ENCODE data around the gene CCDC86. TPM values are rescaled to one million over a fixed set of nuclear protein-coding genes. Genes with fewer than 3 reads are reported as not detected.
A peak's percentile ranks its signal among the peaks of the same experiment; 100 is the strongest.

The CCDC86 gene
- total RNA-seq, 2 donors from 2014 or later: 13.5 to 23.8 TPM

GRCh38 chr11:60890696-60891095 is 48.8 kb downstream of the CCDC86 start:
- ATAC-seq (ENCODE audit: insufficient number of reproducible peaks, low FRiP score, low read depth) (no peak), DNase-seq (ENCODE audit: low spot score) (no peak)
- no peaks in the 10 kb centered on the region for H3K27me3 ChIP-seq (replicated peaks; ENCODE audit: insufficient read depth)
- no peaks in the 10 kb centered on the region for H3K9me3 ChIP-seq
- no peaks in the 10 kb centered on the region for H3K4me1 ChIP-seq (ENCODE audit: control insufficient read depth in 1 of 2, low read depth in 2 of 2)
- H3K27ac ChIP-seq: no peak overlapping the region
- H3K36me3 ChIP-seq: peaks cover 8% of the 10 kb centered on the region
- no peak overlapping the region for H3K4me3 ChIP-seq
- TF ChIP-seq CTCF (IDR thresholded peaks at IDR 0.05): no peak

GRCh38 chr11:60891103-60891741 is 49.3 kb downstream of the CCDC86 start:
- no peak for ATAC-seq (ENCODE audit: insufficient number of reproducible peaks, low FRiP score, low read depth)
- Histone ChIP-seq H3K9me3 (no peaks in the 10 kb centered on the region), H3K27ac (no peak overlapping the region), H3K36me3 (peaks cover 11% of the 10 kb centered on the region), H3K4me1 (ENCODE audit: control insufficient read depth in 1 of 2, low read depth in 2 of 2) (no peaks in the 10 kb centered on the region), H3K27me3 (replicated peaks; ENCODE audit: insufficient read depth) (no peaks in the 10 kb centered on the region), H3K4me3 (no peak overlapping the region)
- DNase-seq (ENCODE audit: low spot score): no peak
- TF ChIP-seq CTCF (IDR thresholded peaks at IDR 0.05): no peak

- no peaks in the 10 kb centered on the region for H3K9me3 ChIP-seq
- DNase-seq (ENCODE audit: low spot score) (no peak), ATAC-seq (ENCODE audit: insufficient number of reproducible peaks, low FRiP score, low read depth) (no peak)
- no peak overlapping the region for H3K4me3 ChIP-seq
- H3K4me1 ChIP-seq (ENCODE audit: control insufficient read depth in 1 of 2, low read depth in 2 of 2): no peaks in the 10 kb centered on the region
- peaks cover 41% of the 10 kb centered on the region for H3K36me3 ChIP-seq
- no peak for TF ChIP-seq CTCF (IDR thresholded peaks at IDR 0.05)
- no peaks in the 10 kb centered on the region for H3K27me3 ChIP-seq (replicated peaks; ENCODE audit: insufficient read depth)
- H3K27ac ChIP-seq: no peak overlapping the region
These were observed 53.8 kb downstream of the CCDC86 start for GRCh38 chr11:60895687-60896086.

- no peak for DNase-seq (ENCODE audit: low spot score)
- no peaks in the 10 kb centered on the region for H3K27me3 ChIP-seq (replicated peaks; ENCODE audit: insufficient read depth)
- ATAC-seq (ENCODE audit: insufficient number of reproducible peaks, low FRiP score, low read depth): no peak
- peaks cover 58% of the 10 kb centered on the region for H3K36me3 ChIP-seq
- no peak overlapping the region for H3K4me3 ChIP-seq
- TF ChIP-seq CTCF (IDR thresholded peaks at IDR 0.05): no peak
- H3K9me3 ChIP-seq: no peaks in the 10 kb centered on the region
- H3K27ac ChIP-seq: no peak overlapping the region
- no peaks in the 10 kb centered on the region for H3K4me1 ChIP-seq (ENCODE audit: control insufficient read depth in 1 of 2, low read depth in 2 of 2)
These were observed 55.6 kb downstream of the CCDC86 start for GRCh38 chr11:60897496-60897895.

GRCh38 chr11:60899046-60899936 is 57.4 kb downstream of the CCDC86 start:
- ATAC-seq (ENCODE audit: insufficient number of reproducible peaks, low FRiP score, low read depth): no peak
- Histone ChIP-seq H3K27ac (no peak overlapping the region), H3K9me3 (no peaks in the 10 kb centered on the region), H3K36me3 (peaks cover 60% of the 10 kb centered on the region), H3K4me1 (ENCODE audit: control insufficient read depth in 1 of 2, low read depth in 2 of 2) (peaks cover 0 to under 1% of the 10 kb centered on the region in 2 donors), H3K4me3 (no peak overlapping the region), H3K27me3 (replicated peaks; ENCODE audit: insufficient read depth) (no peaks in the 10 kb centered on the region)
- DNase-seq (ENCODE audit: low spot score): no peak
- peak; percentile 91 for TF ChIP-seq CTCF (IDR thresholded peaks at IDR 0.05)

Data from thoracic aorta (tissue), 2 donors.